Lower lobe of right lung (tissue), 2 donors: ENCODE results near the gene ACAA2. TPM values are rescaled to one million over a fixed set of nuclear protein-coding genes. Genes with fewer than 3 reads are reported as not detected.
A peak's percentile ranks its signal among the peaks of the same experiment; 100 is the strongest.

Experiments used
- ATAC-seq, 2 donors: fragments of 200-7000 bp; cut with Tn5 transposase; one replicate each; pipeline ENCODE4 v1.9.1; 2020 to 2022; ENCODE audit warnings: mild to moderate bottlenecking in 2 of 2, moderate library complexity in 2 of 2
- DNase-seq: peaks from one replicate; pipeline ENCODE4 v3.0.0-alpha.2; 2020
- H3K27ac ChIP-seq: fragments of 200-600 bp; one replicate; pipeline ENCODE4 v1.8.0; 2022
- H3K27me3 ChIP-seq: fragments of 200-600 bp; one replicate; pipeline ENCODE4 v1.8.0; 2022; ENCODE audit warnings: low read depth
- H3K36me3 ChIP-seq: fragments of 200-600 bp; one replicate; pipeline ENCODE4 v1.8.0; 2022; ENCODE audit warnings: mild to moderate bottlenecking
- H3K4me1 ChIP-seq: fragments of 200-600 bp; one replicate; pipeline ENCODE4 v1.8.0; 2022
- H3K4me3 ChIP-seq: fragments of 200-600 bp; one replicate; pipeline ENCODE4 v1.8.0; 2022; ENCODE audit warnings: mild to moderate bottlenecking
- H3K9me3 ChIP-seq: fragments of 200-600 bp; one replicate; pipeline ENCODE4 v1.8.0; 2022
- CTCF ChIP-seq: fragments of 200-600 bp; IDR thresholded peaks from one replicate; pipeline ENCODE4 v1.8.0; 2022; ENCODE audit warnings: antibody characterized with exemption, mild to moderate bottlenecking
- intact Hi-C: fragments of 100-400 bp; cut with DNase I; formaldehyde crosslinking; loops from one replicate; pipeline ENCODE4 v1.11.0; 2022
- total RNA-seq: library from RNA; stranded (reverse); fragmentation: NEBNext Ultra II Directional; extraction: Animal tissue kit (Norgen Biotek cat#: 25700); gene quantifications from one replicate; pipeline ENCODE4 v1.2.1, GENCODE V29; 2021
- donor health status: DM: no; HTN: yes; CAD: no; lungs with severe emphysema.

Gene ACAA2
- total RNA-seq, 1 donor from 2014 or later = 71.3 TPM

GRCh38 chr18:49853436-49853835 lies 40.1 kb upstream of the ACAA2 start:
- no peak for ATAC-seq
- TF ChIP-seq CTCF = no peak
- no peak overlapping the region for H3K4me3 ChIP-seq
- no peak for DNase-seq
- no peak overlapping the region for H3K27ac ChIP-seq
- H3K36me3 ChIP-seq = no peaks in the 10 kb centered on the region
- no peaks in the 10 kb centered on the region for H3K27me3 ChIP-seq
- intact Hi-C loops = no loop called here
- H3K4me1 ChIP-seq = peaks cover 10% of the 10 kb centered on the region
- H3K9me3 ChIP-seq = no peaks in the 10 kb centered on the region

DNA sequence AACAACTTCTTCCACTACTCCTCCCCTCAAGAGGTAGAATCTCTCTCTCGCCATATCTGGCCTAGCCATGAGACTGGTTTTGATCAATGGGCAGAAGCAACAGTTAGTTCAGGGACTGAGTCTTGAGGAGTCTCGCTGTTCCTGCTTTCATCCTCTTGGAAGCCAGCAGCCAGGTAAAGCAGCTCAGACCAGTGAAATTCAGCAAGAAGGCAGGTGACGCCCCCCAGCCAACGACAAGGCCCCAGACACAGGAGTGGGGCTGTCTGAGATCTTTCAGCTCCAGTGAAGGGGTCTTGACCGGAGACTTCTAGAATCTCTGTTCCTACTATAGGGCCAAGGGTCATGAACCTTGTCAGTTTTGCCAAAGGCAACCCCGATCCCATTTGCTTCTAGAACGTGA lies 39.7 kb upstream of the ACAA2 start:
- ATAC-seq (no peak), DNase-seq (no peak)
- Histone ChIP-seq H3K27ac (no peak overlapping the region), H3K9me3 (no peaks in the 10 kb centered on the region), H3K27me3 (no peaks in the 10 kb centered on the region), H3K4me1 (peaks cover 6% of the 10 kb centered on the region), H3K36me3 (no peaks in the 10 kb centered on the region), H3K4me3 (no peak overlapping the region)
- no peak for TF ChIP-seq CTCF
- intact Hi-C loops = no loop called here

DNA sequence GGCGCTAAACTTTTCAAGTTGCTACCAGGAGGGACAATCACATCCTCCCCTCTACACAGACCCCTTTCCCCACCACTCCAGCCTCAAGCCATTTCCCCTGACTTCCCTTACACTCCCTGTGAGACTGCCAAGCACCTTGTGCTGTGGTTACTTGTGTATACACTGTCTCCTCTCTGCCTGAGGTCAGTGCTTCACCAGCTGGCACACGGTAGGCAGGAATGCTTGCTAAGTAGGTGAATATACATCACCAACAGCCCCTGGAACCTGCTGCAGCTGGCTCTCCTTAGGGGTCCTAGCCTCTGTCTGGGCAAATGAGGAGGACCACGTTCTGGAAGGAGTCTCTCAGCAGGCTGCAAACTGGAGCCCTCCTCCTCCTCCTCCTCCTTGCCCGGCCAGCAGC lies 38.3 kb upstream of the ACAA2 start:
- ATAC-seq (no peak), DNase-seq (no peak)
- Histone ChIP-seq H3K4me3 (no peak overlapping the region), H3K36me3 (peaks cover 5% of the 10 kb centered on the region), H3K27ac (no peak overlapping the region), H3K4me1 (peaks cover 6% of the 10 kb centered on the region), H3K27me3 (no peaks in the 10 kb centered on the region), H3K9me3 (no peaks in the 10 kb centered on the region)
- no peak for TF ChIP-seq CTCF
- intact Hi-C loops = no loop called here

DNA sequence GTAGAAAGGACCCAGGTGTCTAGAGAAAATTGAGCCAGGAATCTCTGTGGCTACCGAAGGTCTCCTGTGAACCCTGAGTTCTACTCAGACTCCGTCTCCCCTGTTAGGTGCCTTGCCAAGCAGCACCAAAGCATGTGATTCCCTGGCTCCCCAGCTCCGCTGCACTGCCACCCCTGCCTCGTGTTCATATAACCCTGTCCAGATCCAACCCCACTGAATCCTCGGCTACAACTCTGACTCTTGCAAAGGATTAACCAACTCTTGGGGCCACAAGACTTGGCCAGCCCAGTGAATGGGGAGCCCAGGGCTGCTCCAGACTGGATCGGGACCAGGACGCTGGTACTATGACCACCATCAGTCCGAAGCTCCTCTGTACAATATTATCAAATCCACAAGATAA lies 37.3 kb upstream of the ACAA2 start:
- no peak for ATAC-seq
- Histone ChIP-seq H3K27me3 (peaks cover 6% of the 10 kb centered on the region), H3K4me3 (no peak overlapping the region), H3K27ac (no peak overlapping the region), H3K36me3 (peaks cover 5% of the 10 kb centered on the region), H3K9me3 (no peaks in the 10 kb centered on the region), H3K4me1 (peaks cover 6% of the 10 kb centered on the region)
- DNase-seq = no peak
- no peak for TF ChIP-seq CTCF
- intact Hi-C loops = no loop called here

GRCh38 chr18:49849331-49850217 lies 36.2 kb upstream of the ACAA2 start:
- Histone ChIP-seq H3K27me3 (peaks cover 6% of the 10 kb centered on the region), H3K9me3 (no peaks in the 10 kb centered on the region), H3K27ac (peak overlapping the region; percentile 26), H3K4me3 (no peak overlapping the region), H3K36me3 (peaks cover 5% of the 10 kb centered on the region), H3K4me1 (peaks cover 6% of the 10 kb centered on the region)
- ATAC-seq (peak; percentile 93 to 94), DNase-seq (peak; percentile 82)
- intact Hi-C loops = no loop called here
- TF ChIP-seq CTCF = no peak
